KOPT-K1 (cell line): Measurements from ENCODE around the gene CDYL2.

ENCODE experiments used
- H3K27ac ChIP-seq: fragments of 200-600 bp; sonication (generic); 2 replicates; pipeline ENCODE4 v1.5.1; 2016; ENCODE audit warnings: antibody characterized with exemption, mild to moderate bottlenecking, low read depth, low read length; ENCODE audit not compliant: poor library complexity, severe bottlenecking
- H3K36me3 ChIP-seq: fragments of 200-600 bp; sonication (generic); 2 replicates; pipeline ENCODE4 v1.5.1; 2017; ENCODE audit warnings: antibody characterized with exemption, mild to moderate bottlenecking, low read length, moderate library complexity; ENCODE audit not compliant: insufficient read depth
- H3K9me3 ChIP-seq: fragments of 200-600 bp; sonication (generic); 2 replicates; pipeline ENCODE4 v1.5.1; 2017; ENCODE audit warnings: antibody characterized with exemption, low read length, mild to moderate bottlenecking; ENCODE audit not compliant: insufficient read depth, poor library complexity, severe bottlenecking

Gene CDYL2

GRCh38 chr16:80637621-80638020, 166.8 kb downstream of the CDYL2 start:
- H3K9me3 ChIP-seq, result no peaks in the 10 kb centered on the region
- no peak overlapping the region for H3K27ac ChIP-seq
- no peaks in the 10 kb centered on the region for H3K36me3 ChIP-seq

GRCh38 chr16:80631581-80631980, 172.8 kb downstream of the CDYL2 start:
- Histone ChIP-seq H3K36me3 (no peaks in the 10 kb centered on the region), H3K9me3 (no peaks in the 10 kb centered on the region), H3K27ac (no peak overlapping the region)

- H3K27ac ChIP-seq, result no peak overlapping the region
- peaks cover 5% of the 10 kb centered on the region for H3K9me3 ChIP-seq
- no peaks in the 10 kb centered on the region for H3K36me3 ChIP-seq
Measured at GRCh38 chr16:80628254-80628653, 176.1 kb downstream of the CDYL2 start.

GRCh38 chr16:80627108-80627507, 177.3 kb downstream of the CDYL2 start:
- Histone ChIP-seq H3K27ac (no peak overlapping the region), H3K9me3 (peaks cover 5% of the 10 kb centered on the region), H3K36me3 (no peaks in the 10 kb centered on the region)

GRCh38 chr16:80623376-80623775, 181.0 kb downstream of the CDYL2 start:
- Histone ChIP-seq H3K36me3 (no peaks in the 10 kb centered on the region), H3K9me3 (peaks cover 5% of the 10 kb centered on the region), H3K27ac (no peak overlapping the region)

- Histone ChIP-seq H3K9me3 (peaks cover 5% of the 10 kb centered on the region), H3K27ac (no peak overlapping the region), H3K36me3 (no peaks in the 10 kb centered on the region)
Measured at GRCh38 chr16:80622007-80622406, 182.4 kb downstream of the CDYL2 start.

GRCh38 chr16:80620736-80621605, 183.4 kb downstream of the CDYL2 start:
- Histone ChIP-seq H3K9me3 (peaks cover 5% of the 10 kb centered on the region), H3K36me3 (no peaks in the 10 kb centered on the region), H3K27ac (no peak overlapping the region)

- H3K36me3 ChIP-seq, result no peaks in the 10 kb centered on the region
- no peak overlapping the region for H3K27ac ChIP-seq
- H3K9me3 ChIP-seq, result peaks cover 5% of the 10 kb centered on the region
Measured at GRCh38 chr16:80619824-80620223, 184.6 kb downstream of the CDYL2 start.

GRCh38 chr16:80618862-80619648, 185.3 kb downstream of the CDYL2 start:
- Histone ChIP-seq H3K9me3 (no peaks in the 10 kb centered on the region), H3K36me3 (no peaks in the 10 kb centered on the region), H3K27ac (no peak overlapping the region)

GRCh38 chr16:80616362-80616761, 188.0 kb downstream of the CDYL2 start:
- Histone ChIP-seq H3K27ac (no peak overlapping the region), H3K9me3 (no peaks in the 10 kb centered on the region), H3K36me3 (no peaks in the 10 kb centered on the region)

GRCh38 chr16:80615735-80616134, 188.7 kb downstream of the CDYL2 start:
- Histone ChIP-seq H3K9me3 (no peaks in the 10 kb centered on the region), H3K36me3 (no peaks in the 10 kb centered on the region), H3K27ac (no peak overlapping the region)

GRCh38 chr16:80614908-80615671, 189.3 kb downstream of the CDYL2 start:
- Histone ChIP-seq H3K9me3 (no peaks in the 10 kb centered on the region), H3K36me3 (no peaks in the 10 kb centered on the region), H3K27ac (no peak overlapping the region)

- Histone ChIP-seq H3K36me3 (no peaks in the 10 kb centered on the region), H3K27ac (no peak overlapping the region)
Measured at GRCh38 chr16:80612461-80613017, 191.9 kb downstream of the CDYL2 start.

GRCh38 chr16:80611930-80612327, 192.5 kb downstream of the CDYL2 start:
- Histone ChIP-seq H3K27ac (no peak overlapping the region), H3K36me3 (no peaks in the 10 kb centered on the region), H3K9me3 (no peaks in the 10 kb centered on the region)

More at GRCh38 chr16:80612461-80613017, 191.9 kb downstream of the CDYL2 start:
- no peaks in the 10 kb centered on the region for H3K9me3 ChIP-seq
